CD1c-positive myeloid dendritic cell (primary cell): ENCODE results near the gene PCBP1.
"Not testable (repeated sequence)": the region's sequence is repeated elsewhere in the genome, so short reads cannot be mapped to it uniquely, and the experiment has no call there.

Experiments used
- DNase-seq: peaks from one replicate; pipeline ENCODE4 v3.0.0-alpha.2; 2016; ENCODE audit errors: extremely low spot score

Gene PCBP1

DNA sequence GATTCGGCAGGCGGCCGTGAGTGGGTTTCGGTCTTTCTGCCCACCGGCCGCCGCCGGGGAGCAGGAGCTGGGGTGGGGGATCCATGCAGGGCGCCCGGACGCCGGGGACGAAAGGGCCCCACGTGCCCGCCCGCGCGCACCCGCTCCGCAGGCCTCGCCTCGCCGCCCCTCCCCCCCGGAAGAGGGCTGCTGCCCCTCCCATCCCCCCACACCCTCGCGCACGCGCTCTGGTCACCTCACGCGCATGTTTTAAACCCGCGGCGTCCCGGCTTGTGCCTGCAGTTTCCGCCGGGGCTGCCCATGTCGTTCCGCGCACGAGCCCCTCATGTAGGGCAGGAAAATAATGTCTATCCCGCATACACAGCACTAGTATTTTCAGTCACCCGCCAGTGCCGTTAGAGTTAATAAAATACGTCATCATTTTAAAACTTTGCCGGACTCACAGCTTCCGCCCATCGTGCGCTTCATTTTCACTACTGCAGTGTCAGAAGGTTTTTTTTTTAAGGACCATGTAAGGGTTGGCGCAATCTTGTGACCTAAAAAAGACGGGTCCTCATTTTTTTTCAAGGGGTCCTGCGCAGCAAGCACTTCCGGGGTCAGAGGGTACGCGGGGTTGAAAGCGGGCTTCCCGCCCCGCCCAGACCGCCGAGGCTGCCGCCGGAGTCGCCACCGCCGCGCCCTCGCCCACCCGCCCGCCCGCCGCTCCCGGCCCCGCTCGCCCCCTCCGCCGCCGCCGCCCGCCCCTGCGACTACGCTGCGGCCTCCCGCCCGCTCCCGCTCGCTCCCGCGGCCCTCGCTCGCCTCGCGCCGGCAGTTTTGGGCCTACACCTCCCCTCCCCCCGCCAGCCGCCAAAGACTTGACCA is at the start of gene PCBP1:
PCBP1 (plus strand) TSS at position 640 of the 864 bp plus-strand sequence. CDS start 267 bp downstream, outside the sequence.
- peak; percentile 96 for DNase-seq

- DNase-seq = no peak
Measured at GRCh38 chr2:70039366-70039765, 47.9 kb upstream of the PCBP1 start.

GRCh38 chr2:70041663-70042062 is 45.6 kb upstream of the PCBP1 start:
- peak; percentile 26 for DNase-seq

- DNase-seq = no peak
Measured at GRCh38 chr2:70042246-70042645, 45.0 kb upstream of the PCBP1 start.

DNA sequence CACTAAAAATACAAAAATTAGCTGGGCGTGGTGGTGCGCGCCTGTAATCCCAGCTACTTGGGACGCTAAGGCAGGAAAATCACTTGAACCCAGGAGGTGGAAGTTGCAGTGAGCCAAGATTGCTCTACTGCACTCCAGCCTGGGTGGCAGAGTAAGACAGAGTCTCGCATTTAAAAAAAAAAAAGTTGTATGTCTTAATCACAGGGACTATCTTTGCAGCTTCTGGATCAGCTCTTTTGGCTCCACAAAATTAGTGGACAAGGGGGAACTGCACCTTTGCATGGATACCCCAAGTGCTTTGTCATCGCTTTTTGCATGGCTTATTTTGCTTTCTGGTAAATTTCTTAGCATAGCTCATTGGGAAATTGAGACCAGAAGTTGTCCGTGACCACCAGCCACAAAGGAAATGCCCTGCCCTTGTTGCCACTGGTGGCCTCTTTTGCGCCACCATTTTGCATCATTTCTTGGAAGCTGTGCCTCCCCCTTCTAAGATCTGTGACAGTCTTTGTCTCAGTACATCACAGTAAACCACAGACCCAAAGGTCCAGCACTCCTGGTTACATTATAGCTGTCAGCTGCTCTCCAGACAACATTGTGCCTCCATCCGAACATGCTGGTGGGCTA is 43.9 kb upstream of the PCBP1 start:
- DNase-seq = peak; percentile 26

DNA sequence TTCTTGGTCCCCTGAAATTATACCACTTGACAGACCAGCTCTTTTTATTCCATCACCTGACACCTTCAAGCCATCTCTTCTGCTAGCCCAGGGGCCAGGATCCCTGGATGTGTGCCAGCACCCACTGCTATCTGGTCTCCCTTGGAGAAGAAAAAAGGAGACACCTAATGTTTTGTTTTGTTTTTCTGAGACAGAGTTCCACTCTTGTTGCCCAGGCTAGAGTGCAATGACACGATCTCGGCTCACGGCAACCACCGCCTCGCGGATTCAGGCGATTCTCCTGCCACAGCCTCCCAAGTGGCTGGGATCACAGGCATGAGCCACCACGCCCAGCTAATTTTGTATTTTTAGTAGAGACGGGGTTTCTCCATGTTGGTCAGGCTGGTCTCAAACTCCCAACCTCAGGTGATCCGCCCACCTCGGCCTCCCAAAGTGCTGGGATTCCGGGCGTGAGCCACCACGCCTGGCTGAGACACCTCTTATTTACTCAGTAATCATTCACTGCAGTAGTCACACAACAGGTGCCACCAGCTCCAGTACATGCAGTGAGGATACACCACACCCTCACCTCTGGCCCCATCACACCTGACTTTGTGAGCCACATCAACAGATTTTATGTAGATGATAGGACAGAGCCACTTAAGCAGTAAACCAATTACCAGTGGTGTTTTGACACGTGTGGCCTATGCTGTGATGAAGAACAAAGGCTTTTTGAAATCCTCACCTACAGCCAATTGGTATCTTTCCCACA is 42.8 kb upstream of the PCBP1 start:
- DNase-seq = no peak

DNA sequence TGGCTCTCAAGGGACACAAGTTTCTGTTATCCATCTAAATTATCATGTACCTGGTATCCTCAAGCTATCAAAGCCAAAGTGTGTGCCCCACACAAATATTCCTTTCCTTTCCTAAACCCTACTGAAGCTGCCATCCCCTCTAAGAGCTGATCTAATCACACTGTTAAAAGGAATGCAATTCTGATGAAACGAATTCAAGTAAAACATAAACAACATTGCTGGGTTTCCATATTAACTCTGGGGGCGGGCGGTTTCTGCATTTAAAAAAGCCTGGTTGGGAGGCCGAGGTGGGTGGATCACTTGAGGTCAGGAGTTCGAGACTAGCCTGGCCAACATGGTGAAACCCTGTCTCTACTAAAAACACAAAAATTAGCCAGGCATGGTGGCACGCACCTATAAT is 41.9 kb upstream of the PCBP1 start:
- no peak for DNase-seq

DNA sequence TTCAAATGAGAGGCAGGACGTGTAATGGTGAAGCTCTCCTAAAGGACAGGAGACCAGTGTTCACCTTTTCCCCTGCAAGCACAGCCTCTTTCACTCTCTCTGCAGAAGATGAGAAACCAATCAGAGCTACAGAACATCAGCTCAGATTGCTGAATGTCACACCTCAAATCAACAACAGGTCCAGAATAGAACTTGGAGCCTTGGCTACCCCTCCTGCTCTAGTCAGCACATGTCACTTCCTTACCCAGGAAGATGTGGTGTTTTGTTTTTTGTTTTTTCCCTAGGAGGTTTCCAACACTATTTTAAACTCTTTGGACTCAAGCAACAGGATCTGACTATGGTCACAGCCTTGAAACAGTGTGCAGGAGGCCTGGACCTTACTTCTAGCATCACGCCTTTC is 41.3 kb upstream of the PCBP1 start:
- no peak for DNase-seq

GRCh38 chr2:70046534-70046933 is 40.7 kb upstream of the PCBP1 start:
- DNase-seq = peak; percentile 64

DNA sequence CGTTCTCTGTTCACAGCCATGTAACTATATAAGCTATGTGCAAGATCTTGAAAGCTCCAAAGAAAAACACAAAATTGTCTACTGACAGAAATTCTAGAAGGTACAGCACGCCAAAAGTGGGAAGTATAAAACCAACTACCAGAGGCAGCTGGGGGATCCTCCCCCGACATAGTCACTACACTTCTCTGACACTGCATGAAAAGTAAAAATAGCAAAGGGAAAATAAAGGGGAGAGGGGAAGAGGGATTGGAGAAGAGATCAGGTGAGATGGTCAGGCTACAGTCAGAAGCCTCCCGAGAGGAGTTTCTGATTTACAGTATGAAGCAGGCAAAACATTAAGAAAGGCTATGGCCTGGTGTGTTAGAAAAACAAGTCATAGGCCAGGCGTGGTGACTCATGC is 39.8 kb upstream of the PCBP1 start:
- DNase-seq = peak; percentile 54

GRCh38 chr2:70049255-70049654 is 38.0 kb upstream of the PCBP1 start:
- DNase-seq = no peak

- DNase-seq = no peak
Measured at GRCh38 chr2:70050631-70051425, 36.4 kb upstream of the PCBP1 start.

DNA sequence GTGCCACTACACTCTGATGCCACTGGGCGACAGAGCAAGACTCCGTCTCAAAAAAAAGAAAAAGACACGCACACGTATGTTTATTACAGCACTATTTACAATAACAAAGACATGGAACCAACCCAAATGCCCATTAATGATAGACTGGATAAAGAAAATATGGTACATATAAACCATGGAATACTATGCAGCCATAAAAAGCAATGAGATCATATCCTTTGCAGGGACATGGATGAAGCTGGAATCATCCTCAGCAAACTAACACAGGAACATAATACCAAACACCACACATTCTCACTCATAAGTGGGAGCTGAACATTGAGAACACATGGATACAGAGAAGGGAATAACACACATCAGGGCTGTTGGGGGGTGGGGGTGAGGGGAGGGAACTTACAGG is 32.0 kb upstream of the PCBP1 start:
- DNase-seq = not testable (repeated sequence)

GRCh38 chr2:70061317-70061716 is 26.0 kb upstream of the PCBP1 start:
- DNase-seq = no peak

DNA sequence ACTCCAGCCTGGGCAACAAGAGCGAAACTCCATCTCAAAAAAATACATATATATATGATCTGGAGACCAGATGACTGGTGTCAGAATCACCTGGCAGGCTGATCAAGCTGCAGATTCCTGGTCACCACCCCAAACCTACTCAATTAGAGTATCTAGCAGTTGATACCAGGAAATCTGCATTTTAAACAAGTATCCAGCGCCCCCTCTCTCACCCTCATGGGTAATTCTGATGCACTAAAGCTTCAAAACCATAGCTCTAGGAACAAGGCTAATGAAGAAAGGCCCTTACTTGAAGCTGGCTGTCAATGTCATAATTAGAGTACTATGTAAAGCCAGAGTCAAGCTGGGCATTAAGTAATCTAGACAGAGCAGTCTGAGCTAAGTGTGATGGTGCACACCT is 25.0 kb upstream of the PCBP1 start:
- no peak for DNase-seq

DNA sequence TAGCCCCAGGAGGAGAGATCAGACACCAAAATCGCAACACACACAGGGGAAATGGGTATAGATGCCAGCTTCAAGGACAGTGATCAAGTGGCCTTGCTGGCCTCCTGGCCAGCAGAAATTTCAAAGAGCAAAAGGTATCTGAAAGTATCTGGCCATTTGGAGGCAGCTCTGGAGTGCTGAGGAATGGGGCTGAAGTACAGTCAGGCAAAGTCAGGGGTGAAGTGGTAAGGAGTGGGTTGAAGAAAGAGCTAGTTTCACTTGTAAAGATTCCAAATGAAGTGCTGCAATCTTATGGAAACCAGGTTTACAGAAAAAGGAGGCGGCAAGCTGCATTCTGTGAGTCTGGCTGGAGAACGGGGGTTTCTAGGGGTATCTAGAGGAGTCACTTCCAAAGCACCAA is 19.2 kb upstream of the PCBP1 start:
- DNase-seq = no peak

DNA sequence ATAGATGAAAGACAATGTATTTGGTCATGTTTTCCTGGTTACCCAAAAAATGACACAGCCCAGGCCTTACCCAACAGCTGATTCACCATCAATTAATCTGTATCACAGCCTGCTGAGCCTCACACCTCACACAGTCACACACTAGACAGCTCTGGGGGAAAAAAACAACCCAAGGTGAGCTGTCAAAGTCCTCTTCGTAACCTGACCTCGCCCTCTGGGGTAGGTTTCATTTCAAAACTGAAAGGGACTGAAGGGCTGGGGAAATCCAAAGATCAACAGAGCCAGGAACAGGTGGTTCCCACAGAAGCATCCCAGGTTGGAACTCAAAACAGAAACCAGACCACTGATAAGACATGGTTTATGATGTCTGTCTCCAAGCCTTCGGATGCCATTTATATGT is 18.2 kb upstream of the PCBP1 start:
- peak; percentile 30 for DNase-seq

GRCh38 chr2:70070542-70071268 is 16.6 kb upstream of the PCBP1 start:
- DNase-seq = peak; percentile 90

- no peak for DNase-seq
Measured at GRCh38 chr2:70073493-70073892, 13.8 kb upstream of the PCBP1 start.

DNA sequence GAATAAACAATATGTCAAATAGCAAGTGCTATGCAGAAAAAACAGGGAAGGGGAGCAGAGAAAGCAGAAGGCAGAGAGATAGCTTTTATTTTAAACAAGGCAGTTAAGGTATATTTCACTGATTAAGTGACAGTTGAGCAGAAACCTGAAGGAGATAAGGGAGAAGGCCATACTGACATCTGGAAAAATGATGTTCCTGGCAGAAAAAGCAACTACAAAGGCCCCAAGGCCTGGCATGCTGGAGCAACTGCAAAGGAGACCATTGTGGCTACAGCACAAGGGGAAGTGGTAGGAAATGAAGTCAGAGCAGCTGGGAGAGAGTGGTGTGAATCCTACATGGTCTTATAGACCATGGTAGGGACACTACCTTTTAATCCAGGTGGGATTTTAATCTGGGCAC is 8.9 kb upstream of the PCBP1 start:
- DNase-seq = peak; percentile 38

GRCh38 chr2:70080610-70081200 is 6.6 kb upstream of the PCBP1 start:
- DNase-seq = no peak
